HG03460 (cell line): Measurements from ENCODE around the gene NXN.
A peak's percentile ranks its signal among the peaks of the same experiment; 100 is the strongest.

Experiments
- ATAC-seq: cut with Tn5 transposase; IDR thresholded peaks from one replicate; pipeline ENCODE4 v1.9.1; 2021; ENCODE audit not compliant: unreplicated experiment

The NXN gene

DNA sequence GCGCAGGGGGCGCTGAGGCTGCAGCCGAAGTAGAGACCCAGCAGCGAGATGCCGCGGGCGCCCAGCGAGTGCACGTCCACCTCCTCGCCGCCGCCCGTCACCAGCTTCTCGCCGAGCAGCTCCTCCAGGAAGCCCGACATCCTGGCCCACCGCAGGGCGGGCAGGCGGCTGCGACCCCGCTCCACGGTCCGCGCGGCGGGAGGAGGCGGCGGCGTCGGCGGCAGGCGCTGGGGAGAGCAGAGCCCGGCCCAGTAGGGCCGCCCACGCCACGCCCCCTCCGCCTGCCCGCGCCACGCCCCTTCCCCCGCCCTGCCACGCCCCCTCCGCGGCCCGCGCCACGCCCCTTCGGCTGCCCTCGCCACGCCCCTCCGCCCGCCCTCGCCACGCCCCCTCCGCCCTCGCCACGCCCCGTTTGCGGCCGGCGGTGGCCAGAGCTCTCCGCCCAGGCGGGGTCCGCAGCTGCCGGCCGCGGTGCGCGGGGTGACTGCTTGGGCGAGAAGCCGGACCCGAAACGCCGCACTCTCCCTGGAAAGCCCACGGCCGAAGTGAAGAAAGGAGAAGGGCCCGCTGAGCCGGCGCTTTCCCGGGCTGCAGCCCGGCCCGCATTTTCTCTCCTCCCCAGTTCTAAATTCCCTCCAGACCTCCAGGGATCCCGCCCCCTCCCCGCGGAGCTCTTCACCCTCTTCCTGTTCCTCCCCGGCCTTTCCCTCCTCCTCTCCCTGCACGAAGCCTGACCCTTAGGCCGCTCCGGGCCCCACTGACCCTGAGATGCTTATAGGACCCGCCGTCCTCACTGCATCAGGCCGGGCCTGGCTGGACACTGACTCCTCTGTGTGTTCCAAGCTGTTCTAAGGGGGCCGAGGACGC, at the start of gene NXN:
TSS of gene NXN (minus strand) at position 238 of the 867 bp plus-strand sequence.
- peak; percentile 57 for ATAC-seq

- ATAC-seq = no peak
Observed at GRCh38 chr17:1027044-1027443, 47.5 kb upstream of the NXN start.

- no peak for ATAC-seq
Observed at GRCh38 chr17:1026599-1026975, 47.0 kb upstream of the NXN start.

DNA sequence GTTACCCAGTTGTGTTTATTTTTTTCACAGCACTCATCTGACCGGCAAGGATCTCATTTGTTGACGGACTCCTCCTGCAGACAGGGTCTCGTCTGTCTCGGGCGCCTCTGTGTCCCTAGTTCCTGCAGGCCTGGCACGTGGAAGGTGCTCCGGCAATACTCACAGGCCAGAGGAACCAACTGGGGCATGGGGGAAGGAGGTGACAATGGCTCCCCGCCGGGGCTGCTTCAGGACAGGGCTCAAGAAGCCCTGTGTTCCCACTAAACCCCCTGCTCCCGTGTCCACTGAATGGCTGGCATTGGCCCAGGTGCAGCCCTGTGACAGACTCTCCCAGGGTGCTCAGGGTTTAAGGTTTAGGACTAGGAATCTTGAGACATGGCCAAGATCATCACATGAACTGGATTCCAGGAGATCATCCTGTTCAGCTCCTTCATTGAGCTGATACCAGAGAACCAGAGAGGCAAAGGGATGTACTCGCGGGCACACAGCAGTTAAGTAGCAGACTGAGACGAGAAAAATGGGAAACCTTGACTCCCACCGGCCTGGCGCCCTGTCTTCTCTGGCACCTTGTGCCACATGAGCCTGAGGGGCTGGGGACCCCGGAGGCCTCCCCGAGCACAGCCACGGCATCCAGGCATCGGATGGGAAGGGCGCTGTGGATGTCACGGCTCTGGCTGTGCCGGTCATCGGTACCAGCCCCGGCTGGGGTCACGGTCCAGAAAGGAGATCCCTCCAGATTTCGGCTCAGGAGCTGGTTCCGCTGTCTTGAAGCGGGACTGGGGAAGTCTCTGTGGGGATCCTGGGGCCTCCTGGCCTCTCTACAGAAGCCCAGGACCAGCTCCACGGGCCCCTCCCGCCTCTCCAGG, 46.4 kb upstream of the NXN start:
- ATAC-seq = no peak

- no peak for ATAC-seq
Observed at GRCh38 chr17:1024076-1024475, 44.5 kb upstream of the NXN start.

DNA sequence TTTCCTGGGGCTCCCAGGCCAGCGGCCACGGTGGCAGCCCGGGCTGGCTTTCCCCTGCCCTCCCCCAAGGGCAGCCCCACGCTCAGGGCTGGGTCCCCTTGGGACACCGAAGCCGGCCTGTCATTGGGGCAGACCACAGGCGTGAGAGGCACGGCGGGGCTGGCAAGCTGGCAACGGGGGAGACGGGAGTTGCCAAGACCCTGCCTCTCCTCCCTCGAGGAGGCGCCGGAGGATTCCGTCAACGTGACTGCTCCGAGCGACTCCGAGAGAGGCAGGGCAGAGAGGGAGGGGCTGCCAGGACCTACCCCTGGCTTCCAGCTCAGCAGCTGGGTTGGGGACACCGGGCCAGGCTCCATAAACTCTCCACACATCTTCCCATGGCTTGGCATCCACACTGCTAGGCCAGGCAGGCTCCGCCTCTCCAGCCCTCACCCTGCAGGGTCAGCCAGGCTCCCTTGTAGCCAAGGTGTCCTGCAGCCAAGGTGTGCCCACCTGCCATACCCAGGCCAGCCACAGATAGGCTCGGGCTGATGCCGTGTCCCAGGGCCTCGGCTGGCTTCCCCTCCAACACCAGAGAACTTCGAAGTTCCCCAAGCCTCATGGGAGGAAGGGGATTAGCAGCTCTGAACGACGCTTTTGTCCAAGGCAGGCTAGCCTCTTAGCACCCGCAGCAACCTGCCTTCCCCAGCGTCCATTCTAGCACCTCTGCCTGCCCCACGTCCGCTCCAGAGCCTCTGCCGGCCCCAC, 42.9 kb upstream of the NXN start:
- no peak for ATAC-seq

- no peak for ATAC-seq
Observed at GRCh38 chr17:1021147-1021546, 41.6 kb upstream of the NXN start.

DNA sequence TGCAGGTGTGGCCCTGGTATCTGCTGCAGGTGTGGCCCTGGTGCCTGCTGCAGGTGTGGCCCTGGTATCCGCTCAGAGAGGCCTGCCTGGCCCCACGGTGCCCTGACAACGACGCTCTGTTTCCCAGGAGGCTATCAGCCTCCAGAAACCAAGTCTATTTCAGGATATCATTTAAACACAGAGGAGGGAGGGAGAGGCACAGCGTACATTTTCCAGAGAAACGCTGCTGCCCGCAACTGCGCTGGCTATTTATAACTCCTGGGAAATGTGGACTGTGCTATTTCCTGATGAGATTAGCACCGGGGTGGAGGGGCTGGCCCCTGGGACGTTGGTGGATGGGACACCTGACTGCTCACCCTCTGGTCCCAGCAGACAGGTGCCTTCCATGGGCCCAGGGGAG, 39.9 kb upstream of the NXN start:
- no peak for ATAC-seq

- ATAC-seq = no peak
Observed at GRCh38 chr17:1018547-1018946, 39.0 kb upstream of the NXN start.

DNA sequence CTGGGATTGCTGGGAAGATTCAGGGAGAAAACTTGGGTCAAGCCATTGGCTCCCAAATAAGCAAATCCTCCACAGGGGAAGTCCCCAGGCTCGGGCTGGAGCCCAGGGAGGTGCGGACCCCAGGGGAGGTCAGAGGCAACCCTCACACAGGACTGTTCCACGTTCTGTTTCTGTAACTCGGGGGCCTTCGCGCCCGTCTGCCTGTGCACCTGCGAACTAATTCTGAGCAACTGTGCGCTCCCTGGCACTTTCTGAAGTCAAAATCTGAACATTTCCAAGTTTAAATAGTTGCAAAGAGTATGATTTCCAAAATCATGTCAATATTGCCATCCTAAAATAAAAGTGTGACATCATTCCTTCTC, 34.1 kb upstream of the NXN start:
- no peak for ATAC-seq

- ATAC-seq = no peak
Observed at GRCh38 chr17:1012823-1013728, 33.5 kb upstream of the NXN start.

- ATAC-seq = no peak
Observed at GRCh38 chr17:1011760-1012735, 32.5 kb upstream of the NXN start.

DNA sequence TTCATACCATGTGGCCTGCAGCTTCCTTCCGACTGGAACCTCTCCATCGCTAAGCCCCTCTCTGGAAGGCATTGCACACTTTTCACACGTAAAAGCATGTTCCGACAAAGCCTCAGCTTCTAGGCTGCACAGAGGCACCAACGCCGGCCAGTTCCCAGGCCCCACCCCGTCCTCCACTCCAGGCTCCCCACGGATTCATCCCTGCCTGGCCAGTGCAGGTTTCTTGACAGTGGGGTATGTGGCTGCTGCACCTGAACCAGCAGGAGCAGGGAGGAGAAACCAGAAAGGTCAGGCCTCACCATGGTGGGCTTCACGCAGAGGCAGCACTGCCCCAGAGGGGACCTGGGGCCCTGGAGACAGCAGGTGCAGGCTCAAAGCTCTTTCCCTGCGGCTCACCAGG, 31.6 kb upstream of the NXN start:
- ATAC-seq = no peak

- no peak for ATAC-seq
Observed at GRCh38 chr17:1010586-1010985, 31.0 kb upstream of the NXN start.

- no peak for ATAC-seq
Observed at GRCh38 chr17:1010086-1010450, 30.5 kb upstream of the NXN start.

GRCh38 chr17:1009229-1010085, 29.9 kb upstream of the NXN start:
- ATAC-seq = no peak

DNA sequence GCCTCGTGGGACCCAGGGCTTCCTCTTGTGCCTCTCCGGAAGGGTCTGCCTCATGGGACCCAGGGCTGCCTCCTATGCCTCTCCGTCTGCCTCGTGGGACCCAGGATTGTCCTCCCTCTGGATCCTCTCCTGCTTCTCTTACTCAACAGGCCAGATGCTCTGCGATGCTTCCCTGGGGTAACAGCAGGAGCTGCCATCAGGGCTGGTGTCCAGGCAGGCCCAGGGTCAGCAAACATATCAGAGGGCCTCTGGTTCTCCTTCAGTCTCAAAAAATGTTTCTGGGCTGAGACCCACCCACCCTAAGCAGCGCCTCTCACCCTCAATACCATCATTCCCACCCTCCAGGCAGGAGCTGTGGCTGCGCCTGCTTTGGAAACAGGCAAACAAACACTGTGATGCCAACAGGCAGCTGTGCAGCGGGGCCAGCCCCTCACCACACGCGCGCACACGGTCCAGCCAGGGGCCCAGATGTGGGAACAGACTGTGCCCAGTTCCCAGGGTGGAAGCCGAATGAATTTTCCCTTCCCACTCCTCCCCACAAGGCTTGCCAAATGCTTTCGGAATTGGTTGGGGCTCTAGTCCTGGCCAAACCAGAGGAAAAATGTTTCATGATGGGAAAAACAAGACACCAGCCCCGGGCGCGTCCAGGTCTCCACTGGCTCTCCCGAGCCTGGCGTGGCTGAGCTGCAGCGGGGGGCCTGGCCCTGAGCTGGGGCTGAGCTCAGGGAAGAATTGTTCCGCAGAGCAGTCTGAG, 28.6 kb upstream of the NXN start:
- ATAC-seq = no peak
